ACHN (cell line): ENCODE results near the gene C20orf96.
"Not testable (repeated sequence)": the region's sequence is repeated elsewhere in the genome, so short reads cannot be mapped to it uniquely, and the experiment has no call there.

Experiments
- DNase-seq: peaks from one replicate; pipeline ENCODE4 v3.0.0-alpha.2; 2015
- in situ Hi-C: cut with HindIII; loops from 2 replicates; pipeline ENCODE4 v1.10.0; 2017; ENCODE audit warnings: low sequenced_read_pairs, low pct_ligation_motif_present, low pct_unique_long_range_greater_than_20kb

Gene C20orf96, protein sequence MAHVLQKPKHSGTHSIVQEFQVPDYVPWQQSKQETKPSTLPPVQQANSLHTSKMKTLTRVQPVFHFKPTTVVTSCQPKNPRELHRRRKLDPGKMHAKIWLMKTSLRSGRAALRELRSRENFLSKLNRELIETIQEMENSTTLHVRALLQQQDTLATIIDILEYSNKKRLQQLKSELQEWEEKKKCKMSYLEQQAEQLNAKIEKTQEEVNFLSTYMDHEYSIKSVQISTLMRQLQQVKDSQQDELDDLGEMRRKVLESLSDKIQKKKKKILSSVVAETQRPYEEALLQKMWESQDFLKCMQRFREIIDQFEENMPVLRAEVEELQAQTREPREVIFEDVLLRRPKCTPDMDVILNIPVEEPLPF

GRCh38 chr20:290084-290831 lies at the start of gene C20orf96:
Gene C20orf96 (minus strand): TSS chr20:290750. CDS start chr20:290610, 140 bp downstream.
- DNase-seq = peak; percentile 92
- in situ Hi-C loops = no loop called here

DNA sequence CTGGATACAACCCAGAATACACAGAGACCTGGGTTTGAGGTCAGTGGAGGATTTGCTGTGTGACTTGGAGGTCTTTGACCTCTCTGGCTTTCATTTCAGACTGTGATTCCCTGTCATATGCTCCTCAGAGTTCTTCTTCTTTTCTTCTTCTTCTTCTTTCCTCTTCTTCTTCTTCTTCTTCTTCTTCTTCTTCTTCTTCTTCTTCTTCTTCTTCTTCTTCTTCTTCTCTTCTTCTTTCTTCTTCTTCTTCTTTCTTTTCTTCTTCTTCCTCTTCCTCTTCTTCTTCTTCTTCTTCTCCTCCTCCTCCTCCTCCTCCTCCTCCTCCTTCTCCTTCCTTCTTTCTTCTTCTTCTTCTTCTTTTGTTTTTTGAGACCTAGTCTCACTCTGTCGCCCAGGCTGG lies 45.5 kb upstream of the C20orf96 start:
- in situ Hi-C loops, DNase-seq: not testable (repeated sequence)

- in situ Hi-C loops = no loop called here
Measured at GRCh38 chr20:334578-334977, 44.0 kb upstream of the C20orf96 start.

DNA sequence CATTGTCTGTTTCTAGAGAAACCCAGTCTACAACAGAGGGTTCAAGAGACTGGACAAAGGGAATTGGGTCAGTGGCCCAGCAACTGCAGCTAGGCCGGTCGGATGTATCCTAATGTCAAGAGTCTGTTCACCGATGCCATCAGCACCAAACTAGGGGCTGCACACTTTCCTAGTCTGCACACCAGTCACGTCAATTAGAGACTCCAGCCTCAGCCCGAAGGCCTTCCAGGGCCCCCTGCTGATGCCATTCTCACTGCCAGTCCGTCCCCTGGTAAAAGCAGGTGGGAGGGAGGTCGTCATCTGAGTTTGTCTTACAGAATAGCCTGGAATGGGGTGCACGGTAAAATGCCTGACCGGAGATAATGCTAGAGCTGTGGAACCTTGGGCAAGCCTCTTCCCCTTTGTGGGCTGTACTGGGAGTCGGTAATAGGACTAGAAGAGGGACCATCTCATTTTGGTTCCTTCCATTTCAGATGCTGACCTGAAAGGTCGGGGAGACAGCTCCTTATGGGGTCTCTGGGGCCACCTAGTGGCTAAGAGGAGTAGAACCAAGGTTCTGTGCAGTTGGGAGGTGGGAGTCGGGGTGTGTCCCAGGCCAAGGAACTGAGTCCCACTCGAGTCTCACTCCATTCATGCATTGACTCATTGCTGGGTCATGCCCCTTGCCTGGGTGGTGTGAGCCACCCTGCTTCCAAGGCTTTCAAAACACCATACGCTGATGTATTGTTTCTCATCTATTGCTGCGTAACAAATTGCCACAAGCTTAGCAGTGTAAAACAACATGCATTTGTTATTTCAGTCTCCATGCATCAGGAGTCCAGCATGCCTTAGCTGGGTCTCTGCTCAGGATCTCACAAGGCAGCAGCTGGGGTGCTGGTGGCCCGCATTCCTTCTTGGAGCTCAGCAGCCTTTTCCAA lies 39.9 kb upstream of the C20orf96 start:
- in situ Hi-C loops = no loop called here
- DNase-seq = peak; percentile 61

More at GRCh38 chr20:334578-334977, 44.0 kb upstream of the C20orf96 start:
- DNase-seq = no peak

GRCh38 chr20:329851-330232 lies 39.3 kb upstream of the C20orf96 start:
- in situ Hi-C loops = no loop called here
- no peak for DNase-seq

- DNase-seq = no peak
- in situ Hi-C loops = no loop called here
Measured at GRCh38 chr20:328975-329695, 38.6 kb upstream of the C20orf96 start.

- no peak for DNase-seq
- in situ Hi-C loops = no loop called here
Measured at GRCh38 chr20:328027-328974, 37.8 kb upstream of the C20orf96 start.

- in situ Hi-C loops = no loop called here
- DNase-seq = peak; percentile 91
Measured at GRCh38 chr20:327186-328026, 36.9 kb upstream of the C20orf96 start.

- DNase-seq = peak; percentile 31
- in situ Hi-C loops = no loop called here
Measured at GRCh38 chr20:326645-327185, 36.2 kb upstream of the C20orf96 start.

- peak; percentile 57 for DNase-seq
- in situ Hi-C loops = no loop called here
Measured at GRCh38 chr20:325889-326644, 35.5 kb upstream of the C20orf96 start.

GRCh38 chr20:325045-325888 lies 34.7 kb upstream of the C20orf96 start, which contains the start of gene SOX12:
Gene SOX12 (plus strand): TSS chr20:325552. CDS start chr20:325925, 373 bp downstream.
- in situ Hi-C loops = no loop called here
- peak; percentile 89 for DNase-seq

DNA sequence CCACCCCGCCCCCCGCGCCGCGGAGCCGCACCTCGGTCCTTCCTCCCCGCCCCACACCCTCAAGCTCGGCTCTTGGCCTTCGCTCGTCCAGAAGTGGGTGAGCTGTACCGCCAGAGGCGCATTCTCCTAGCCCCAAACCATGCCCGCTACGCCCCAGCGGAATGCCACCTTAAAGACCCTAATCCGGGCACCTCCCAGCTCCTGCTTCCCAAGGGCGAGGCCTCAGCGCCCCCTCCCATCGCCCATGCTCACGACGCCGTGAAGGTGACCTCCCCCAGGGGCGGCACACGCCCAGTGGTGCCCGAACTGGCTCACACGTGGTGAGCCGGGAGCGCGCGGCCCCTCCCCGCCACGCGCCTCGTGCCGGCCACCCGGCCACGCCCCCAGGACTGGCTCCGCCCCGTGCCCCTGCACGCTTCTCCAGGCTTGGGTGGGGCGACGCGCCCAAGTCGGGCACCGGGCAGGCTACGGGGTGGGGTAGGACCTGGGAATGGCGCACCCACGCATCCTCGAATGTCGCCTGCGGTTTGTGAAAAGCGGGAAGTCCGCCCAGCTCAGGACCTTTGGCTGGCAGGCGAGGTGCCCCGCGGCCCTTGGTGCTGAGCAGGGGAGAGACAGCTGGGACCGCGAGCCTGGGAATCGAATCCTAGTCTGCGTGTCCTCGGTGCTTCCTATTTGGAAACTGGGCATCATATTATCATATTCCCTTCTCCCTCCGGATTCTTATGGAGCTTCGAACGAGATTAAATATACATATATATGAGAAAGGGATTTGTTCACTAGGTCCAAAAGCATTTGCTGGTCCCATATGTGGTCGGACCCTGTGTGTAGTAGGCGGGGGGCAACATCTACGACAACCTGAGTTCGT lies 33.9 kb upstream of the C20orf96 start:
- DNase-seq = peak; percentile 88
- in situ Hi-C loops = no loop called here

GRCh38 chr20:316316-317068 lies 25.9 kb upstream of the C20orf96 start:
- DNase-seq = no peak
- in situ Hi-C loops = no loop called here
